ENCODE results near the gene PEAK1.

The PEAK1 gene

GRCh38 chr15:77096138-77096537 is 323.8 kb downstream of the PEAK1 start:
- no peak overlapping the region for H4K91ac ChIP-seq (ENCODE audit: low read depth, low read length)
- H3K4me1 ChIP-seq (ENCODE audit: control insufficient read depth in 1 of 2, insufficient read depth in 2 of 2, low read length in 2 of 2), result no peaks in the 10 kb centered on the region
- H2AFZ ChIP-seq (ENCODE audit: insufficient read depth, low read length, poor library complexity), result no peak overlapping the region
- H3K4me2 ChIP-seq (ENCODE audit: low read length), result no peak overlapping the region
- H2BK120ac ChIP-seq (ENCODE audit: insufficient read depth, low read length, poor library complexity), result no peak overlapping the region
- H3K27ac ChIP-seq (ENCODE audit: low read depth, low read length), result no peak overlapping the region
- H3K14ac ChIP-seq (ENCODE audit: low read length), result no peak overlapping the region
- no peaks in the 10 kb centered on the region for H3K9me3 ChIP-seq (ENCODE audit: insufficient read depth, low read depth, low read length)
- H3K79me1 ChIP-seq (ENCODE audit: low read length), result no peaks in the 10 kb centered on the region
- H3K36me3 ChIP-seq (ENCODE audit: control insufficient read depth in 1 of 2, insufficient read depth in 2 of 2, low read length in 2 of 2), result no peaks in the 10 kb centered on the region
- no peak overlapping the region for H3K4ac ChIP-seq (ENCODE audit: low read depth, low read length)
- no peak overlapping the region for H2AK5ac ChIP-seq (ENCODE audit: low read length)
- H4K12ac ChIP-seq (ENCODE audit: low read depth, low read length), result no peak overlapping the region
- H3K27me3 ChIP-seq (ENCODE audit: insufficient read depth, low read length), result no peaks in the 10 kb centered on the region
- no peak overlapping the region for H3K18ac ChIP-seq (ENCODE audit: low read length)
- H2BK12ac ChIP-seq (ENCODE audit: low read length), result no peak overlapping the region
- H3K79me2 ChIP-seq (ENCODE audit: control insufficient read depth, insufficient read depth, low read length, poor library complexity), result no peaks in the 10 kb centered on the region
- no peak overlapping the region for H2BK5ac ChIP-seq (ENCODE audit: low read depth, low read length, poor library complexity)
- H4K8ac ChIP-seq (ENCODE audit: low read depth, low read length), result no peak overlapping the region
- no peak overlapping the region for H3K9ac ChIP-seq (ENCODE audit: low read length)
- H3K4me3 ChIP-seq (ENCODE audit: low read depth, low read length), result no peak overlapping the region
- DNase-seq, result peak; percentile 81 to 93
- no peak overlapping the region for H3K23ac ChIP-seq (ENCODE audit: low read length)
- no CpG with 5 or more reads among the region's 4 CpGs for WGBS (ENCODE audit: extremely low coverage, insufficient coverage, insufficient read length)

- Histone ChIP-seq H2AK5ac (ENCODE audit: low read length) (no peak overlapping the region), H3K9ac (ENCODE audit: low read length) (no peak overlapping the region), H3K9me3 (ENCODE audit: insufficient read depth, low read depth, low read length) (no peaks in the 10 kb centered on the region), H3K18ac (ENCODE audit: low read length) (no peak overlapping the region), H3K79me2 (ENCODE audit: control insufficient read depth, insufficient read depth, low read length, poor library complexity) (no peaks in the 10 kb centered on the region), H3K14ac (ENCODE audit: low read length) (no peak overlapping the region), H3K27ac (ENCODE audit: low read depth, low read length) (no peak overlapping the region), H3K36me3 (ENCODE audit: control insufficient read depth in 1 of 2, insufficient read depth in 2 of 2, low read length in 2 of 2) (no peaks in the 10 kb centered on the region), H3K4ac (ENCODE audit: low read depth, low read length) (no peak overlapping the region), H3K23ac (ENCODE audit: low read length) (no peak overlapping the region), H3K4me1 (ENCODE audit: control insufficient read depth in 1 of 2, insufficient read depth in 2 of 2, low read length in 2 of 2) (no peaks in the 10 kb centered on the region), H2BK120ac (ENCODE audit: insufficient read depth, low read length, poor library complexity) (no peak overlapping the region), H2BK5ac (ENCODE audit: low read depth, low read length, poor library complexity) (no peak overlapping the region), H4K12ac (ENCODE audit: low read depth, low read length) (no peak overlapping the region), H3K4me3 (ENCODE audit: low read depth, low read length) (no peak overlapping the region), H4K8ac (ENCODE audit: low read depth, low read length) (no peak overlapping the region), H2AFZ (ENCODE audit: insufficient read depth, low read length, poor library complexity) (no peak overlapping the region), H4K91ac (ENCODE audit: low read depth, low read length) (no peak overlapping the region), H3K79me1 (ENCODE audit: low read length) (no peaks in the 10 kb centered on the region), H3K27me3 (ENCODE audit: insufficient read depth, low read length) (no peaks in the 10 kb centered on the region), H2BK12ac (ENCODE audit: low read length) (no peak overlapping the region), H3K4me2 (ENCODE audit: low read length) (no peak overlapping the region)
- no CpG with 5 or more reads among the region's 11 CpGs for WGBS (ENCODE audit: extremely low coverage, insufficient coverage, insufficient read length)
- DNase-seq, result no peak
Measured at GRCh38 chr15:77094397-77095030, 325.4 kb downstream of the PEAK1 start.

GRCh38 chr15:77093436-77093835 is 326.5 kb downstream of the PEAK1 start:
- no peak overlapping the region for H3K4me3 ChIP-seq (ENCODE audit: low read depth, low read length)
- no peak for DNase-seq
- H2AK5ac ChIP-seq (ENCODE audit: low read length), result no peak overlapping the region
- H3K4me1 ChIP-seq (ENCODE audit: control insufficient read depth in 1 of 2, insufficient read depth in 2 of 2, low read length in 2 of 2), result no peaks in the 10 kb centered on the region
- no peak overlapping the region for H2AFZ ChIP-seq (ENCODE audit: insufficient read depth, low read length, poor library complexity)
- no peak overlapping the region for H3K18ac ChIP-seq (ENCODE audit: low read length)
- no peaks in the 10 kb centered on the region for H3K9me3 ChIP-seq (ENCODE audit: insufficient read depth, low read depth, low read length)
- no peak overlapping the region for H4K91ac ChIP-seq (ENCODE audit: low read depth, low read length)
- H3K9ac ChIP-seq (ENCODE audit: low read length), result no peak overlapping the region
- WGBS (ENCODE audit: extremely low coverage, insufficient coverage, insufficient read length), result no CpG with 5 or more reads among the region's 1 CpG
- H2BK120ac ChIP-seq (ENCODE audit: insufficient read depth, low read length, poor library complexity), result no peak overlapping the region
- no peak overlapping the region for H3K4ac ChIP-seq (ENCODE audit: low read depth, low read length)
- no peak overlapping the region for H3K27ac ChIP-seq (ENCODE audit: low read depth, low read length)
- H3K36me3 ChIP-seq (ENCODE audit: control insufficient read depth in 1 of 2, insufficient read depth in 2 of 2, low read length in 2 of 2), result no peaks in the 10 kb centered on the region
- no peak overlapping the region for H4K12ac ChIP-seq (ENCODE audit: low read depth, low read length)
- no peak overlapping the region for H2BK5ac ChIP-seq (ENCODE audit: low read depth, low read length, poor library complexity)
- no peaks in the 10 kb centered on the region for H3K79me2 ChIP-seq (ENCODE audit: control insufficient read depth, insufficient read depth, low read length, poor library complexity)
- no peak overlapping the region for H3K14ac ChIP-seq (ENCODE audit: low read length)
- H3K23ac ChIP-seq (ENCODE audit: low read length), result no peak overlapping the region
- H3K27me3 ChIP-seq (ENCODE audit: insufficient read depth, low read length), result no peaks in the 10 kb centered on the region
- no peak overlapping the region for H3K4me2 ChIP-seq (ENCODE audit: low read length)
- no peaks in the 10 kb centered on the region for H3K79me1 ChIP-seq (ENCODE audit: low read length)
- H4K8ac ChIP-seq (ENCODE audit: low read depth, low read length), result no peak overlapping the region
- H2BK12ac ChIP-seq (ENCODE audit: low read length), result no peak overlapping the region

- H3K4ac ChIP-seq (ENCODE audit: low read depth, low read length), result no peak overlapping the region
- H4K8ac ChIP-seq (ENCODE audit: low read depth, low read length), result no peak overlapping the region
- no peak overlapping the region for H2BK5ac ChIP-seq (ENCODE audit: low read depth, low read length, poor library complexity)
- DNase-seq, result no peak
- H2AK5ac ChIP-seq (ENCODE audit: low read length), result no peak overlapping the region
- H4K12ac ChIP-seq (ENCODE audit: low read depth, low read length), result no peak overlapping the region
- H3K79me2 ChIP-seq (ENCODE audit: control insufficient read depth, insufficient read depth, low read length, poor library complexity), result no peaks in the 10 kb centered on the region
- H3K14ac ChIP-seq (ENCODE audit: low read length), result no peak overlapping the region
- no peaks in the 10 kb centered on the region for H3K27me3 ChIP-seq (ENCODE audit: insufficient read depth, low read length)
- H2BK12ac ChIP-seq (ENCODE audit: low read length), result no peak overlapping the region
- no peak overlapping the region for H2BK120ac ChIP-seq (ENCODE audit: insufficient read depth, low read length, poor library complexity)
- H3K4me3 ChIP-seq (ENCODE audit: low read depth, low read length), result no peak overlapping the region
- H3K27ac ChIP-seq (ENCODE audit: low read depth, low read length), result no peak overlapping the region
- no peak overlapping the region for H3K9ac ChIP-seq (ENCODE audit: low read length)
- no peaks in the 10 kb centered on the region for H3K36me3 ChIP-seq (ENCODE audit: control insufficient read depth in 1 of 2, insufficient read depth in 2 of 2, low read length in 2 of 2)
- H3K4me2 ChIP-seq (ENCODE audit: low read length), result no peak overlapping the region
- no peaks in the 10 kb centered on the region for H3K4me1 ChIP-seq (ENCODE audit: control insufficient read depth in 1 of 2, insufficient read depth in 2 of 2, low read length in 2 of 2)
- no peaks in the 10 kb centered on the region for H3K79me1 ChIP-seq (ENCODE audit: low read length)
- no CpG with 5 or more reads among the region's 2 CpGs for WGBS (ENCODE audit: extremely low coverage, insufficient coverage, insufficient read length)
- H2AFZ ChIP-seq (ENCODE audit: insufficient read depth, low read length, poor library complexity), result no peak overlapping the region
- no peak overlapping the region for H4K91ac ChIP-seq (ENCODE audit: low read depth, low read length)
- H3K9me3 ChIP-seq (ENCODE audit: insufficient read depth, low read depth, low read length), result no peaks in the 10 kb centered on the region
- H3K23ac ChIP-seq (ENCODE audit: low read length), result no peak overlapping the region
- no peak overlapping the region for H3K18ac ChIP-seq (ENCODE audit: low read length)
Measured at GRCh38 chr15:77091097-77091496, 328.8 kb downstream of the PEAK1 start.

All from trophoblast cell (in vitro differentiated cells and primary cell).